Lower lobe of right lung (tissue), 2 donors: ENCODE measurements around the gene PRR23B. TPM values are rescaled to one million over a fixed set of nuclear protein-coding genes. Genes with fewer than 3 reads are reported as not detected.

Experiments used
- ATAC-seq, 2 donors: fragments of 200-7000 bp; cut with Tn5 transposase; one replicate each; pipeline ENCODE4 v1.9.1; 2020 to 2022; ENCODE audit warnings: mild to moderate bottlenecking in 2 of 2, moderate library complexity in 2 of 2
- DNase-seq: peaks from one replicate; pipeline ENCODE4 v3.0.0-alpha.2; 2020
- H3K27ac ChIP-seq: fragments of 200-600 bp; one replicate; pipeline ENCODE4 v1.8.0; 2022
- H3K27me3 ChIP-seq: fragments of 200-600 bp; one replicate; pipeline ENCODE4 v1.8.0; 2022; ENCODE audit warnings: low read depth
- H3K36me3 ChIP-seq: fragments of 200-600 bp; one replicate; pipeline ENCODE4 v1.8.0; 2022; ENCODE audit warnings: mild to moderate bottlenecking
- H3K4me1 ChIP-seq: fragments of 200-600 bp; one replicate; pipeline ENCODE4 v1.8.0; 2022
- H3K4me3 ChIP-seq: fragments of 200-600 bp; one replicate; pipeline ENCODE4 v1.8.0; 2022; ENCODE audit warnings: mild to moderate bottlenecking
- H3K9me3 ChIP-seq: fragments of 200-600 bp; one replicate; pipeline ENCODE4 v1.8.0; 2022
- CTCF ChIP-seq: fragments of 200-600 bp; IDR thresholded peaks from one replicate; pipeline ENCODE4 v1.8.0; 2022; ENCODE audit warnings: antibody characterized with exemption, mild to moderate bottlenecking
- intact Hi-C: fragments of 100-400 bp; cut with DNase I; formaldehyde crosslinking; loops from one replicate; pipeline ENCODE4 v1.11.0; 2022
- total RNA-seq: library from RNA; stranded (reverse); fragmentation: NEBNext Ultra II Directional; extraction: Animal tissue kit (Norgen Biotek cat#: 25700); gene quantifications from one replicate; pipeline ENCODE4 v1.2.1, GENCODE V29; 2021
- donor health status: DM: no; HTN: yes; CAD: no; lungs with severe emphysema.

Gene PRR23B
- total RNA-seq, 1 donor from 2014 or later = not detected

GRCh38 chr3:139006051-139006716, 14.5 kb downstream of the PRR23B start, which contains the start of gene PRR23A:
Gene PRR23A, minus strand, starts transcription at chr3:139006268. Its CDS starts 0 bp downstream, at chr3:139006268.
- ATAC-seq (peak in 1 of 2 donors; percentile 27), DNase-seq (no peak)
- intact Hi-C loops = no loop called here

GRCh38 chr3:139005356-139005993, 15.3 kb downstream of the PRR23B start:
- Histone ChIP-seq H3K27me3 (no peaks in the 10 kb centered on the region), H3K9me3 (peaks cover 6% of the 10 kb centered on the region), H3K36me3 (no peaks in the 10 kb centered on the region), H3K27ac (no peak overlapping the region), H3K4me1 (no peaks in the 10 kb centered on the region), H3K4me3 (no peak overlapping the region)
- ATAC-seq = no peak
- DNase-seq = no peak
- intact Hi-C loops = no loop called here
- TF ChIP-seq CTCF = no peak

More at GRCh38 chr3:139006051-139006716, 14.5 kb downstream of the PRR23B start, which contains the start of gene PRR23A:
- H3K36me3 ChIP-seq = no peaks in the 10 kb centered on the region
- no peak for TF ChIP-seq CTCF
- H3K4me3 ChIP-seq = no peak within 1 kb of the TSS
- peaks cover 6% of the 10 kb centered on the region for H3K9me3 ChIP-seq
- H3K27ac ChIP-seq = no peak within 1 kb of the TSS
- H3K4me1 ChIP-seq = no peaks in the 10 kb centered on the region
- H3K27me3 ChIP-seq = no peaks in the 10 kb centered on the region

DNA sequence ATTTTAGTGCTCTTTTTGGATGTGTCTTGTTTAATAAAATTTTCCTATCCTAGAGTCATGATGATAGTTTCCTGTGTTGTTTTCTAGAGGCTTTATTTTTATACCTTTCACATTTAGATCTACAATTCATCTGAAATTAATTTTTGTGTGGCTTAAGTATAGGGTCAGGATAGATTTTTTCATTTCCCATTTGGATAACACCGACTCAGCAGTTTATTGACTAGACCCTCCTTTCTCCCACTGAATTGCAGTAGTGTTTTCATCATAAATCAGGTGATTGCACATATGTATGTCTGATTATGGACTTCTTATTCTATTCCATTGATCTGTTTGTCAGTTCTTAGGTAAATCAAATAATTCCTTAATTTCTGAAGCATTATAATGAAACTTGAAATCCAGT, 25.0 kb downstream of the PRR23B start:
- Histone ChIP-seq H3K9me3 (no peaks in the 10 kb centered on the region), H3K27me3 (no peaks in the 10 kb centered on the region), H3K4me3 (no peak overlapping the region), H3K27ac (no peak overlapping the region), H3K36me3 (no peaks in the 10 kb centered on the region), H3K4me1 (no peaks in the 10 kb centered on the region)
- no peak for TF ChIP-seq CTCF
- ATAC-seq = no peak
- intact Hi-C loops = no loop called here
- DNase-seq = no peak

GRCh38 chr3:138987181-138987580, 33.5 kb downstream of the PRR23B start:
- no peaks in the 10 kb centered on the region for H3K36me3 ChIP-seq
- ATAC-seq = no peak
- TF ChIP-seq CTCF = no peak
- H3K27me3 ChIP-seq = no peaks in the 10 kb centered on the region
- H3K9me3 ChIP-seq = no peaks in the 10 kb centered on the region
- H3K4me3 ChIP-seq = no peak overlapping the region
- no peak overlapping the region for H3K27ac ChIP-seq
- intact Hi-C loops = no loop called here
- no peaks in the 10 kb centered on the region for H3K4me1 ChIP-seq
- no peak for DNase-seq

GRCh38 chr3:138985932-138986331, 34.8 kb downstream of the PRR23B start:
- DNase-seq (no peak), ATAC-seq (no peak)
- intact Hi-C loops = no loop called here
- Histone ChIP-seq H3K27me3 (no peaks in the 10 kb centered on the region), H3K4me1 (no peaks in the 10 kb centered on the region), H3K27ac (no peak overlapping the region), H3K36me3 (no peaks in the 10 kb centered on the region), H3K4me3 (no peak overlapping the region), H3K9me3 (no peaks in the 10 kb centered on the region)
- no peak for TF ChIP-seq CTCF
